GM12801 (cell line): ENCODE results near the gene HSDL2.

Experiments
- CTCF ChIP-seq: IDR thresholded peaks from one replicate; pipeline ENCODE4 v1.5.1; 2011; ENCODE audit warnings: control low read depth; ENCODE audit not compliant: insufficient read length; ENCODE audit errors: extremely low read depth

HSDL2 gene

GRCh38 chr9:112516769-112517168, 136.9 kb downstream of the HSDL2 start:
- TF ChIP-seq CTCF = no peak

GRCh38 chr9:112520069-112520468, 140.2 kb downstream of the HSDL2 start:
- TF ChIP-seq CTCF = no peak

- TF ChIP-seq CTCF = no peak
Measured at GRCh38 chr9:112520656-112521055, 140.7 kb downstream of the HSDL2 start.
